PC-9 (cell line): Measurements from ENCODE around the gene CCL3. TPM values are rescaled to one million over a fixed set of nuclear protein-coding genes. Genes with fewer than 3 reads are reported as not detected.
"Not testable (repeated sequence)": the region's sequence is repeated elsewhere in the genome, so short reads cannot be mapped to it uniquely, and the experiment has no call there.

Source experiments
- BruUV-seq: library from RNA; stranded (reverse); fragments of 400-500 nt; replicated peaks from 2 replicates; lab custom pipeline; 2021; lab: Mats Ljungman, UMichigan
- CTCF ChIA-PET: fragments of 300-600 bp; sonication (Branson Sonifier 250); formaldehyde crosslinking; loops from one replicate; lab custom pipeline; 2022; ENCODE audit warnings: antibody characterized with exemption; lab: Charles Lee
- POLR2A ChIA-PET: fragments of 300-600 bp; sonication (Branson Sonifier 250); formaldehyde crosslinking; loops from one replicate; lab custom pipeline; 2022; ENCODE audit warnings: antibody characterized with exemption; ENCODE audit not compliant: unreplicated experiment; lab: Charles Lee
- DNase-seq, 2 experiments: peaks; one replicate each; pipeline versions ENCODE4 v3.0.0 to v3.0.0-alpha.2; 2015 to 2022; ENCODE audit warnings: mixed read lengths in 1 of 2
- H2AFZ ChIP-seq: fragments of 200-600 bp; sonication (generic); 2 replicates; pipeline ENCODE4 v1.8.1; 2017; ENCODE audit warnings: antibody characterized with exemption
- H3F3A ChIP-seq: fragments of 200-600 bp; sonication (generic); 2 replicates; pipeline ENCODE4 v1.8.1; 2017; ENCODE audit warnings: antibody characterized with exemption, mild to moderate bottlenecking, low read depth; ENCODE audit not compliant: insufficient read depth
- H3K27ac ChIP-seq: fragments of 200-600 bp; sonication (generic); 2 replicates; pipeline ENCODE4 v1.6.1; 2016; ENCODE audit warnings: mixed run types
- H3K27me3 ChIP-seq: fragments of 200-600 bp; sonication (generic); 2 replicates; pipeline ENCODE4 v1.6.1; 2016; ENCODE audit warnings: low read depth, mixed run types; ENCODE audit not compliant: insufficient read depth
- H3K36me3 ChIP-seq: fragments of 200-600 bp; sonication (generic); 2 replicates; pipeline ENCODE4 v1.6.1; 2016; ENCODE audit warnings: low read depth, mixed run types
- H3K4me1 ChIP-seq: fragments of 200-600 bp; sonication (generic); replicated peaks from 2 replicates; pipeline ENCODE4 v1.6.1; 2016; ENCODE audit warnings: mixed run types; ENCODE audit not compliant: insufficient read depth
- H3K4me2 ChIP-seq: fragments of 200-600 bp; sonication (generic); 2 replicates; pipeline ENCODE4 v1.6.1; 2017; ENCODE audit warnings: mixed run types
- H3K4me3 ChIP-seq: fragments of 200-600 bp; sonication (generic); 2 replicates; pipeline ENCODE4 v1.6.1; 2016; ENCODE audit warnings: mixed run types
- H3K79me2 ChIP-seq: fragments of 200-600 bp; sonication (generic); 2 replicates; pipeline ENCODE4 v1.6.1; 2017; ENCODE audit warnings: low read depth, mixed run types
- H3K9me2 ChIP-seq: fragments of 200-600 bp; sonication (generic); 2 replicates; pipeline ENCODE4 v1.8.1; 2017; ENCODE audit warnings: mild to moderate bottlenecking; ENCODE audit not compliant: insufficient read depth
- H3K9me3 ChIP-seq: fragments of 200-600 bp; sonication (generic); 2 replicates; pipeline ENCODE4 v1.8.1; 2016; ENCODE audit warnings: low read depth; ENCODE audit not compliant: insufficient read depth
- H4K20me1 ChIP-seq: fragments of 200-600 bp; sonication (generic); 2 replicates; pipeline ENCODE4 v1.8.1; 2017; ENCODE audit not compliant: insufficient read depth
- EZH2 ChIP-seq: fragments of 200-600 bp; sonication (generic); IDR thresholded peaks from 2 replicates; pipeline ENCODE4 v1.8.0; 2017; ENCODE audit warnings: antibody characterized with exemption, low read depth
- intact Hi-C: fragments of 100-400 bp; cut with micrococcal nuclease; formaldehyde crosslinking; loops from one replicate; pipeline ENCODE4 v1.10.0; 2022; ENCODE audit not compliant: unreplicated experiment
- total RNA-seq: library from RNA; stranded (reverse); gene quantifications from 2 replicates; pipeline ENCODE4 v1.2.3, GENCODE V29; 2021
- TF ChIP-seq, protein P1 (sequence below): fragments of 200-600 bp; sonication (generic); conservative IDR thresholded peaks from 2 replicates; pipeline ENCODE4 v1.6.1; 2017; ENCODE audit warnings: mixed run types, antibody characterized with exemption, mild to moderate bottlenecking, moderate library complexity

The CCL3 gene
- total RNA-seq, 1 experiment from 2014 or later = not detected

DNA sequence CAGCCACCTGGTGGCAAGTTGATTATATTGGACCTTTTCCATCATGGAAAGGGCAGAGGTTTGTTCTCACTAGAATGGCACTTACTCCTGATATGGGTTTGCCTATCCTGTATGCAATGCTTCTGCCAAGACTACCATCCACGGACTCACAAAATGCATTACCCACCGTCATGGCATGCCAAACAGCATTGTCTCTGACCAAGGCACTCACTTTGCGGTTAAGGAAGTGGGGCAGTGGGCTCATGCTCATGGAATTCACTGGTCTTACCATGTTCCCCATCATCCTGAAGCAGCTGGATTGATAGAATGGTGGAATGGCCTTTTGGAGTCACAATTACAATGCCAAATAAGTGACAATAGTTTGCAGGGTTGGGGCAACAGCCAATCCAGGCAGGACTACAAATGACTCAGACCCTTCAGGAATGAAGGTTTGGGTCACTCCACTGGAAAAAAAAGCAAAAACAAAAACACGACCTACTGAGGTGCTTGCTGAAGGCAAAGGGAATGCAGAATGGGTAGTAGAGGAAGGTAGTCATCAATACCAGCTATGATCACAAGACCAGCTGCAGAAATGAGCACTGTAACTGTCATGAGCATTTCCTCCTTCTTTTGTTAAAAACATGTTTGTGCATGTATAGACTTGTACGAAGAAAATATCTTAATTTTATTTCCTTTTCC lies 25.2 kb upstream of the CCL3 start:
- H3K4me3 ChIP-seq, H3K9me3 ChIP-seq, POLR2A ChIA-PET, H3K79me2 ChIP-seq, H2AFZ ChIP-seq, H3K4me2 ChIP-seq, intact Hi-C loops, H3K36me3 ChIP-seq, CTCF ChIA-PET, H3K27me3 ChIP-seq, H4K20me1 ChIP-seq, DNase-seq, BruUV-seq, H3K9me2 ChIP-seq, H3K27ac ChIP-seq, H3K4me1 ChIP-seq, H3F3A ChIP-seq: not testable (repeated sequence)

- intact Hi-C loops, H3K9me3 ChIP-seq, H3K4me1 ChIP-seq, CTCF ChIA-PET, H3K4me2 ChIP-seq, H4K20me1 ChIP-seq, H3F3A ChIP-seq, H3K27ac ChIP-seq, H3K9me2 ChIP-seq, H3K36me3 ChIP-seq, BruUV-seq, DNase-seq, H2AFZ ChIP-seq, H3K4me3 ChIP-seq, POLR2A ChIA-PET, H3K79me2 ChIP-seq: not testable (repeated sequence)
- H3K27me3 ChIP-seq = peaks cover 22% of the 10 kb centered on the region; the same call in 1 of the 2 replicates
Measured at GRCh38 chr17:36113131-36113530, 23.2 kb upstream of the CCL3 start.

- Histone ChIP-seq H3K27me3 (peaks cover 26% of the 10 kb centered on the region; the same call in 1 of the 2 replicates), H4K20me1 (no peaks in the 10 kb centered on the region), H2AFZ (no peak overlapping the region), H3K4me1 (no peaks in the 10 kb centered on the region), H3F3A (no peaks in the 10 kb centered on the region), H3K27ac (no peak overlapping the region), H3K9me2 (no peaks in the 10 kb centered on the region), H3K79me2 (no peaks in the 10 kb centered on the region), H3K9me3 (no peaks in the 10 kb centered on the region), H3K36me3 (no peaks in the 10 kb centered on the region), H3K4me3 (no peak overlapping the region), H3K4me2 (no peak overlapping the region)
- TF ChIP-seq, protein P1, sequence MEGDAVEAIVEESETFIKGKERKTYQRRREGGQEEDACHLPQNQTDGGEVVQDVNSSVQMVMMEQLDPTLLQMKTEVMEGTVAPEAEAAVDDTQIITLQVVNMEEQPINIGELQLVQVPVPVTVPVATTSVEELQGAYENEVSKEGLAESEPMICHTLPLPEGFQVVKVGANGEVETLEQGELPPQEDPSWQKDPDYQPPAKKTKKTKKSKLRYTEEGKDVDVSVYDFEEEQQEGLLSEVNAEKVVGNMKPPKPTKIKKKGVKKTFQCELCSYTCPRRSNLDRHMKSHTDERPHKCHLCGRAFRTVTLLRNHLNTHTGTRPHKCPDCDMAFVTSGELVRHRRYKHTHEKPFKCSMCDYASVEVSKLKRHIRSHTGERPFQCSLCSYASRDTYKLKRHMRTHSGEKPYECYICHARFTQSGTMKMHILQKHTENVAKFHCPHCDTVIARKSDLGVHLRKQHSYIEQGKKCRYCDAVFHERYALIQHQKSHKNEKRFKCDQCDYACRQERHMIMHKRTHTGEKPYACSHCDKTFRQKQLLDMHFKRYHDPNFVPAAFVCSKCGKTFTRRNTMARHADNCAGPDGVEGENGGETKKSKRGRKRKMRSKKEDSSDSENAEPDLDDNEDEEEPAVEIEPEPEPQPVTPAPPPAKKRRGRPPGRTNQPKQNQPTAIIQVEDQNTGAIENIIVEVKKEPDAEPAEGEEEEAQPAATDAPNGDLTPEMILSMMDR = no peak
- TF ChIP-seq EZH2 = no peak
- intact Hi-C loops = no loop called here
- no peak for DNase-seq
- ChIA-PET POLR2A (no interaction called here), CTCF (no interaction called here)
- BruUV-seq = no TSS peak
Measured at GRCh38 chr17:36112572-36112971, 22.6 kb upstream of the CCL3 start.

GRCh38 chr17:36111068-36111490 lies 21.1 kb upstream of the CCL3 start:
- ChIA-PET POLR2A (no interaction called here), CTCF (no interaction called here)
- H2AFZ ChIP-seq = no peak overlapping the region
- TF ChIP-seq, protein P1 = no peak
- no peak for TF ChIP-seq EZH2
- no peak overlapping the region for H3K4me2 ChIP-seq
- DNase-seq = no peak
- no peaks in the 10 kb centered on the region for H4K20me1 ChIP-seq
- no peaks in the 10 kb centered on the region for H3K9me3 ChIP-seq
- intact Hi-C loops = no loop called here
- no peak overlapping the region for H3K4me3 ChIP-seq
- peaks cover 40% of the 10 kb centered on the region; the same call in 1 of the 2 replicates for H3K27me3 ChIP-seq
- no TSS peak for BruUV-seq
- no peaks in the 10 kb centered on the region for H3K9me2 ChIP-seq
- H3K27ac ChIP-seq = no peak overlapping the region
- no peaks in the 10 kb centered on the region for H3K4me1 ChIP-seq
- H3K79me2 ChIP-seq = no peaks in the 10 kb centered on the region
- no peaks in the 10 kb centered on the region for H3K36me3 ChIP-seq
- no peaks in the 10 kb centered on the region for H3F3A ChIP-seq

GRCh38 chr17:36108265-36108664 lies 18.3 kb upstream of the CCL3 start:
- DNase-seq, BruUV-seq, H3K9me3 ChIP-seq, H3K36me3 ChIP-seq, CTCF ChIA-PET, H3K4me2 ChIP-seq, H4K20me1 ChIP-seq, H2AFZ ChIP-seq, H3K27ac ChIP-seq, POLR2A ChIA-PET, H3F3A ChIP-seq, intact Hi-C loops, H3K4me1 ChIP-seq, H3K4me3 ChIP-seq, H3K9me2 ChIP-seq, H3K79me2 ChIP-seq: not testable (repeated sequence)
- H3K27me3 ChIP-seq = peaks cover 51% of the 10 kb centered on the region; the same call in 1 of the 2 replicates
